Stimulated activated effector memory CD8-positive, alpha-beta T cell treated with anti-CD3 and anti-CD28 coated beads, Interleukin-12 subunit alpha, Interleukin-12 subunit beta, amount 100 ng/mL, for 72 hours (primary cell): ENCODE measurements around the gene EPX.
"Not testable (repeated sequence)": the region's sequence is repeated elsewhere in the genome, so short reads cannot be mapped to it uniquely, and the experiment has no call there.

Experiments used
- ATAC-seq: fragments of 150-1000 bp; cut with Tn5 transposase; 2 replicates; pipeline ENCODE4 v1.10.0; 2021
- DNase-seq, 2 donors: peaks; one replicate each; pipeline ENCODE4 v3.0.0; 2021 to 2022; ENCODE audit warnings: low spot score in 2 of 2
- H3K27ac Mint-ChIP-seq: one replicate; pipeline ENCODE4 v1.8.0; 2022; ENCODE audit warnings: mild to moderate bottlenecking, mixed read lengths
- H3K36me3 Mint-ChIP-seq: one replicate; pipeline ENCODE4 v1.8.0; 2022; ENCODE audit warnings: mild to moderate bottlenecking, mixed read lengths
- H3K4me1 Mint-ChIP-seq: one replicate; pipeline ENCODE4 v1.8.0; 2022; ENCODE audit warnings: mixed read lengths
- H3K4me3 Mint-ChIP-seq: one replicate; pipeline ENCODE4 v1.8.0; 2022; ENCODE audit warnings: mild to moderate bottlenecking, mixed read lengths
- H3K9me3 Mint-ChIP-seq: one replicate; pipeline ENCODE4 v1.8.0; 2022; ENCODE audit warnings: mixed read lengths

EPX gene, protein sequence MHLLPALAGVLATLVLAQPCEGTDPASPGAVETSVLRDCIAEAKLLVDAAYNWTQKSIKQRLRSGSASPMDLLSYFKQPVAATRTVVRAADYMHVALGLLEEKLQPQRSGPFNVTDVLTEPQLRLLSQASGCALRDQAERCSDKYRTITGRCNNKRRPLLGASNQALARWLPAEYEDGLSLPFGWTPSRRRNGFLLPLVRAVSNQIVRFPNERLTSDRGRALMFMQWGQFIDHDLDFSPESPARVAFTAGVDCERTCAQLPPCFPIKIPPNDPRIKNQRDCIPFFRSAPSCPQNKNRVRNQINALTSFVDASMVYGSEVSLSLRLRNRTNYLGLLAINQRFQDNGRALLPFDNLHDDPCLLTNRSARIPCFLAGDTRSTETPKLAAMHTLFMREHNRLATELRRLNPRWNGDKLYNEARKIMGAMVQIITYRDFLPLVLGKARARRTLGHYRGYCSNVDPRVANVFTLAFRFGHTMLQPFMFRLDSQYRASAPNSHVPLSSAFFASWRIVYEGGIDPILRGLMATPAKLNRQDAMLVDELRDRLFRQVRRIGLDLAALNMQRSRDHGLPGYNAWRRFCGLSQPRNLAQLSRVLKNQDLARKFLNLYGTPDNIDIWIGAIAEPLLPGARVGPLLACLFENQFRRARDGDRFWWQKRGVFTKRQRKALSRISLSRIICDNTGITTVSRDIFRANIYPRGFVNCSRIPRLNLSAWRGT

DNA sequence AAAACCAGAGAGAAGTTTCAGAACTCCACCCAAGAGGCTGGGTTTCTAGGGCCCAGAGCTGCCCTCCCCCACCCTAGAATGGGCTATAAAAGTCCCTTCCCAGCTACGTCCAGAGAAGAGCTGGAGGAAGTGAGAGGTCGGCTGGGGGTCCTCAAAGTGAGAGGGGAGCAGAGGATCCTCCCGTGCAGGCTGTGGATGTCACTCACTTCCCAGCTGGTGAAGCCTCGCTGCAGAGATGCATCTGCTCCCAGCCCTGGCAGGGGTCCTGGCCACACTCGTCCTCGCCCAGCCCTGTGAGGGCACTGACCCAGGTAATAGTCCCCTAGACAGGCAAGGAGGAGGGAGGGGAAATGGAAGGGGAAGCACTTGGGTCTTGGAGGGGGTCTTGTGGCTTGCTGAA is at the start of gene EPX:
Gene EPX, plus strand, starts transcription at position 115 of the 400 bp plus-strand sequence. Its CDS starts 121 bp downstream, at position 236.
- Mint-ChIP-seq H3K4me3 (no peak within 1 kb of the TSS), H3K9me3 (no peaks in the 10 kb centered on the region), H3K4me1 (peaks cover 5% of the 10 kb centered on the region), H3K36me3 (no peaks in the 10 kb centered on the region), H3K27ac (no peak within 1 kb of the TSS)
- DNase-seq (no peak), ATAC-seq (no peak)

DNA sequence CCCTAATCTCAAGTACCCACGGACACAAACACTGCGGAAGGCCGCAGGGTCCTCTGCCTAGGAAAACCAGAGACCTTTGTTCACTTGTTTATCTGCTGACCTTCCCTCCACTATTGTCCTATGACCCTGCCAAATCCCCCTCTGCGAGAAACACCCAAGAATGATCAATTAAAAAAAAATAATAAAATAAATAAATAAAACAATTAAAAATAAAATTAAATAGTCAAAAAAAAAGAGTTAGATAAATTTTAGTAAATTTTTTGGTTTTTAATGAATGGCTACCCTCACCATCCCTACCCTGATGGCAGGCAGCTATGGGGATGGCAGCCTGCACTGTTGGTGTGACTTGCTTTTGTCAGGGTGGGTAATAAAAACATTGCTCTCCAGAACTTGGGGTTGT is 49.2 kb upstream of the EPX start:
- H3K27ac Mint-ChIP-seq, DNase-seq, H3K4me1 Mint-ChIP-seq, H3K36me3 Mint-ChIP-seq, ATAC-seq, H3K4me3 Mint-ChIP-seq: not testable (repeated sequence)
- H3K9me3 Mint-ChIP-seq, result peaks cover 23% of the 10 kb centered on the region

DNA sequence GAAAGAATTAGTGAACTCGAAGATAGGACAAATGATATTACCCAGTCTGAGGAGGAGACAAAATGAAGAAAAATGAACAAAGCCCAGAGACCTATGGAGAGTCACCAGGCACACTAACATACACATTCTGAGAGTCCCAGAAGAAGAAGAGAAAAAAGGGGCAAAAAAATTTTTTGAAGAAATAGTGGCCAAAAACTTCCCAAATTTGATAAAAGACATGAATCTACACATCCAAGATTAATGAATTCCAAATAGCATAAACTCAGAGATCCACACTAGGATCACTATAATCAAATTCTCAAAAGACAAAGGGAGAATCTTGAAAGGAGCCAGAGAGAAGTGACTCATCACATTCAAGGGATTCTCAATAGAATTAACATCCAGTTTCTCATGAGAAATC is 47.7 kb upstream of the EPX start:
- no peak for ATAC-seq
- H3K27ac Mint-ChIP-seq, result no peak overlapping the region
- no peak for DNase-seq
- H3K9me3 Mint-ChIP-seq, result peaks cover 23% of the 10 kb centered on the region
- no peak overlapping the region for H3K4me3 Mint-ChIP-seq
- H3K36me3 Mint-ChIP-seq, result no peaks in the 10 kb centered on the region
- H3K4me1 Mint-ChIP-seq, result no peaks in the 10 kb centered on the region

DNA sequence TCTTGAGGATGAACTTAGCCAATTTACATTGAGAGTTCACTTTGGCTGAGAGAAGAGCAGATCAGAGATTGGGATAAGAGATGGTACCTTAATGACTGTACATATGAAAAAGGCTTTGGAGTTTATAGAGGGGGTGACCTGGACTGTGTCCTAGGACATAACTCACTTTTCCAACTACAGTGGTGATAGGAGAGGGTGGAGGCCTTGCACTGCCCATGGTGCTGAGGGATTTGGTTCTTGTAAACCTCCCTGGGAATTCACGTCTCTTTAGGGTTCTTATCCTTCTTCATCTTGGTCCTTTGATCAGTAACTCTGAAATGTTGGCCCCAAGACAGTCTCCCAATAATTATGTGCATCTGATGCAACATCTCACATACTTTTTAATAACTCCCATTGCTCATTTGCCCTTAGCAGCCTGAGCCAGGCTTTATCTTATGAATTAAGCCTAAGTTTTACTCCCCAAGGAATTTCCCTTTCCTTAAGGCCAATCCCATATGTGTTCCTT is 44.5 kb upstream of the EPX start, which contains the start of gene OR4D1:
Gene OR4D1, plus strand, starts transcription at position 455 of the 505 bp plus-strand sequence. CDS start 6,770 bp downstream, outside the sequence.
- Mint-ChIP-seq H3K4me1 (peaks cover 9% of the 10 kb centered on the region), H3K4me3 (no peak within 1 kb of the TSS), H3K9me3 (peaks cover 23% of the 10 kb centered on the region), H3K36me3 (no peaks in the 10 kb centered on the region), H3K27ac (no peak within 1 kb of the TSS)
- DNase-seq (no peak), ATAC-seq (no peak)

DNA sequence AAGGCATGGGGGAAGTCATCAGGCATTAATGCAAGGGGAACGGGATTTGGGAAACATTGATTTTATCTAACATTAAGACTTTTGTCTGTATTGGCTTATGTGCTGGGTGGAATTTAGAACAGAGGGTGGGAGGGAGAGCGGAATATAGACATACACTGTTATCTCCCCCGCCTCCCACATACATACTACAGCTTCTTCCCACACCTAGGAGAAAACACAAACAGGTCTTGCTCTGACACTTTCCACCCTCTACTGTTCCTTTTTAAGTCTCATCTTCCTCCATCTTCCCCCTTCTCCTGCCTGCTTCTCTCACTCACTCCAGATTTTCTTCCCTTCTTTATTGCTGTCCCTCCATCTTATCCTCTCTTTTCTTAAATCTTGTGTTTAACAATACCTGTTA is 43.9 kb upstream of the EPX start:
- no peaks in the 10 kb centered on the region for H3K36me3 Mint-ChIP-seq
- peaks cover 23% of the 10 kb centered on the region for H3K9me3 Mint-ChIP-seq
- H3K27ac Mint-ChIP-seq, result no peak overlapping the region
- DNase-seq, result no peak
- H3K4me1 Mint-ChIP-seq, result peaks cover 15% of the 10 kb centered on the region
- no peak overlapping the region for H3K4me3 Mint-ChIP-seq
- no peak for ATAC-seq

DNA sequence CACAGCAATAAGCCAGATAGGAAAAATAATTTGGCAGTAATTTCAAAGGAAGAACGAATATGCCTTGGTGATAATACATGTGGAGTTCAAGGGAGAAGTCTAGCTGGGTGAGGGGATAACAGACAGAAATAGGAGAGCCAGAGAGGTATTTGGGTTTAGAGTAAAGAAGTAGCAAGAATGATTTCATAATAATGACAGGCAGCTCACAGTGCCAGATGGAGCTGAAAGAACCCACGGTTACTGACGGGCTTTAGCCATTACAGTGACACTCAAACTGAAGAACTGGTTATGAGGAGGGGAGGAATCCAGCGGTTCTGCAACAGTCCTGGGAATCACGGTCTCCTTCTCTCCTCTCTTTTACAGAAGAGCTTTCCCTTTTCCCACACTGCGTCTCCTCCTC is 42.1 kb upstream of the EPX start:
- ATAC-seq (no peak), DNase-seq (no peak)
- no peak overlapping the region for H3K4me3 Mint-ChIP-seq
- H3K4me1 Mint-ChIP-seq, result peaks cover 31% of the 10 kb centered on the region
- H3K36me3 Mint-ChIP-seq, result no peaks in the 10 kb centered on the region
- H3K27ac Mint-ChIP-seq, result no peak overlapping the region
- peaks cover 11% of the 10 kb centered on the region for H3K9me3 Mint-ChIP-seq

DNA sequence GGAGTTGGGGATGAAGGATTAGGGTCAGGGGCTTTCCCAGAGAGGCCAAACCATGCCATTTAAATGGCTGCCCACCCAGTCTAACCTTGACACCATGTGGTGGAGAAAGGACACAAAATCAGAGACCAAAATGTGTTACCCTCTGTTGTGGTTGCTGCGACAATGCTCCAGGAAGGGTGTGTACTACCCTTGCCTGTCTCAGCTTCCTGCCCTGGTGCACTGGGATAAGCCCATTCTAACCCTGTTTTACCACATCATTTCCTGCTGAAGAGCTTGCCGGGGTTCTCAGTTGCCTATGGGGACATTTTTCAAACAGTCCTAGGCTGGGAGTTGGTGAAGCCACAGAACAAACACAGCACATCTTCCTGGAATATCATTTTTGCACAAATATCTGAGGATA is 39.5 kb upstream of the EPX start:
- Mint-ChIP-seq H3K27ac (peak overlapping the region; percentile 82), H3K4me3 (peak overlapping the region; percentile 14), H3K9me3 (no peaks in the 10 kb centered on the region), H3K4me1 (peaks cover 55% of the 10 kb centered on the region), H3K36me3 (no peaks in the 10 kb centered on the region)
- no peak for DNase-seq
- peak; percentile 49 for ATAC-seq

DNA sequence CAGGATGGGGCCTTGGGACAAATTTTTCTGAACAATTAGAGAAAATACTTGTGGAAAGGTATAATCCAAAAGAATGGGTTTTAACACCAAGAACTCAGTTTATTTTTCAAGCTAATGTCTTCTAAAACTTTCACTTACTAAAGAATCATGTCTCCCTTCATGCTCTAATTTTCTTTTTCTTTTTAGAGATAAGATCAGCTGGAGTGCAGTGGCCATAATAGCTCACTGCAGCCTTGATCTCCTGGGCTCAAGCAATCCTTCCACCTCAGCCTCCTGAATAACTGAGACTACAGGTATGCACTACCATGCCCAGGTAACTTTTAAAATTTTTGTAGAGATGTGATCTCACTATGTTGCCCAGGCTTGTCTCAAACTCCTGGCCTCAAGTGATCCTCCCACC is 38.9 kb upstream of the EPX start:
- Mint-ChIP-seq H3K4me1 (peaks cover 55% of the 10 kb centered on the region), H3K27ac (peak overlapping the region; percentile 82), H3K9me3 (no peaks in the 10 kb centered on the region), H3K36me3 (no peaks in the 10 kb centered on the region), H3K4me3 (peak overlapping the region; percentile 14)
- ATAC-seq, result no peak
- no peak for DNase-seq

DNA sequence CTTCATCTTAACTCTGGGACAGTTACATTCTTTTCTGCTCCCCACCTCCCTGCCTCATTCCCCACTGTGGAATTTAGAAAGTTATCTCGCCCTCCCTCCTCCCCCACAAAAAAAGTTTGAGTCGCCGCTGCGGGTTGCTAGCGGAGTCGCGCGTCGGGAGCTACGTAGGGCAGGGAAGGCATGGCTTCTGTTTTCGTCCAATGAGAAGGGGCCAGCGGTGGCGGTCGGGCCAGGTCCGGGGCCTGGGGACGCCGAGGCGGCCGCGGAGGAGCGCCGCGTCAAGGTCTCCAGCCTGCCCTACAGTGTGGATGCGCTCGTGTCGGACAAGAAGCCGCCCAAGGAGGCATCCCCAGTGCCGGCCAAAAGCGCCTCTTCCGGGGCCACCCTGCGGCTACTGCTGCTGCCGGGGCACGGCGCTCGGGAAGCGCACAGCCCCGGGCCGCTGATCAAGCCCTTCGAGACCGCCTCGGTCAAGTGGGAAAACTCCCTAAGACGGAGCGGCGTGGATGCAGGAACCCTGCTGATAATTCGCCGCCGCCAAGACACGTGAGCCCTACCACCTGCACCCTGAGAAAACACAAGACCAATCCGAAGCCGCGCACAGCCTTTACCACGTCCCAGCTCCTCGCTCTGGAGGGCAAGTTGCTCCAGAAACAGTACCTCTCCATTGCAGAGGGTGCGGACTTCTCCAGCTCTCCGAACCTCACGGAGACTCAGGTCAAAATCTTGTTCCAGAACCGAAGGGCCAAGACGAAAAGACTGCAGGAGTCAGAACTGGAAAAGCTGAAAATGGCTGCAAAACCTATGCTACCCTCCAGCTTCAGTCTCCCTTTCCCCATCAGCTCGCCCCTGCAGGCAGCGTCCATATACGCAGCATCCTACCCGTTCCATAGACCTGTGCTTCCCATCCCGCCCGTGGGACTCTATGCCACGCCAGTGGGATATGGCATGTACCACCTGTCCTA is 35.4 kb upstream of the EPX start:
- peak overlapping the region; percentile 82 for H3K4me3 Mint-ChIP-seq
- ATAC-seq (peak; percentile 93), DNase-seq (peak; percentile 38 to 77)
- H3K36me3 Mint-ChIP-seq, result no peaks in the 10 kb centered on the region
- H3K4me1 Mint-ChIP-seq, result peaks cover 55% of the 10 kb centered on the region
- H3K9me3 Mint-ChIP-seq, result no peaks in the 10 kb centered on the region
- peak overlapping the region; percentile 83 for H3K27ac Mint-ChIP-seq

DNA sequence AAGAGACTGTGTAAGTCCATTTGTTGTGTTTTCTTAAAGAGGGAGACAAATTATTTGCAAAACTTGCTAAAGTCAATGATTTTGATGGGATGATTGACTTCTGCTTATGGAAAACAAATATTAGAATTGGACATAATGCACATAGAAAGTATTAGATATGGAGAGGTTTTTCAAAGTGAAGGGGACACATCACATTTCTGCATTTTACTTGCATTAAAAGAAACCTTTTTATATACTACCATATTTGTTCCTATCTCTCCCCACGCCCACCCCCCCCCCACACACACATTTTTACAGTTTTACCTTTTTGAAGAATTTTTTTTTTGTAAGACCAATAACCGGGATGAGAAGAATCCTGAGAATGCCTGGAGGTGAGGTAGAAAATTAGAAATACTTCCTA is 34.3 kb upstream of the EPX start:
- H3K36me3 Mint-ChIP-seq, result no peaks in the 10 kb centered on the region
- H3K4me3 Mint-ChIP-seq, result no peak overlapping the region
- ATAC-seq (no peak), DNase-seq (no peak)
- no peaks in the 10 kb centered on the region for H3K9me3 Mint-ChIP-seq
- H3K27ac Mint-ChIP-seq, result no peak overlapping the region
- peaks cover 45% of the 10 kb centered on the region for H3K4me1 Mint-ChIP-seq

DNA sequence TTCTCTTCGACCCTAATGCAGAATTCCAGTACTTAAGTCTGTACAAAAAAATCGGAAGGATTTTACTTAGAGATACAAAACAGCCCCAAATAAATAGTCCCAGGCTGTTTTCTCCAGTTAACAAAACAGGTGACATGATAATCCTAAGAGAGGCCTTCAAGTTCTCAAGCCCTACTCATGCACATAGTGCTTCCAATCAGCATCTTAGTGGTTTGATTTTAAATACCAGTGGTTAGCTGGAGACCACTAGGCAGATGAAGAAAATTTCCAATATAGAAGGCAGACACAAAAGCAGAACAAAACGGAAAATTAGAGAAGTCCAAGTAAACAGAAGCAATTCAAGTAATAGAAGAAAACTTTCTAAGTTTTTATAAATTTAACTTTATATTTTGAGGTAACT is 31.0 kb upstream of the EPX start:
- DNase-seq, result no peak
- Mint-ChIP-seq H3K27ac (no peak overlapping the region), H3K4me1 (peaks cover 13% of the 10 kb centered on the region)

DNA sequence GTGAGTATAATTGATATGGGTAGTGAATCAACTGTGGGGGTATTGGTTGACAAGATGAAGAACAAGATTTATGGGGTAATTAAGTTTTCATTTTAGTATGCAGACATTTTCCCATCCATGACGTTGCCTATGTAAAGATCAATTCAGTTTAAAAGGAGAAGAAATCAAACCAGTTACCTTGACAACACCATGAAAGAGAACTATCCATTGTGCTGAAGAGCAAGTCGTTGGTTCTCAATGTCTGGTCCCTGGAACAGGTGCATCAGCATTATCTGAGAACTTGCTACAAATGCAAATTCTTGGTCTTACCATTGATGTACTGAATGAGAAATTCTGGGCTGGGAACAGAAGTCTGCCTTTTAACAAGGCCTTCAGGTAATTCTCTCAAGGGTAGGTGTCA is 26.5 kb upstream of the EPX start:
- Mint-ChIP-seq H3K27ac (no peak overlapping the region), H3K4me1 (peaks cover 20% of the 10 kb centered on the region), H3K4me3 (no peak overlapping the region), H3K9me3 (peaks cover 3% of the 10 kb centered on the region), H3K36me3 (no peaks in the 10 kb centered on the region)
- no peak for DNase-seq
- ATAC-seq, result no peak

More for the DNA sequence above, 31.0 kb upstream of the EPX start:
- no peaks in the 10 kb centered on the region for H3K36me3 Mint-ChIP-seq
- no peaks in the 10 kb centered on the region for H3K9me3 Mint-ChIP-seq
- H3K4me3 Mint-ChIP-seq, result no peak overlapping the region
- no peak for ATAC-seq

DNA sequence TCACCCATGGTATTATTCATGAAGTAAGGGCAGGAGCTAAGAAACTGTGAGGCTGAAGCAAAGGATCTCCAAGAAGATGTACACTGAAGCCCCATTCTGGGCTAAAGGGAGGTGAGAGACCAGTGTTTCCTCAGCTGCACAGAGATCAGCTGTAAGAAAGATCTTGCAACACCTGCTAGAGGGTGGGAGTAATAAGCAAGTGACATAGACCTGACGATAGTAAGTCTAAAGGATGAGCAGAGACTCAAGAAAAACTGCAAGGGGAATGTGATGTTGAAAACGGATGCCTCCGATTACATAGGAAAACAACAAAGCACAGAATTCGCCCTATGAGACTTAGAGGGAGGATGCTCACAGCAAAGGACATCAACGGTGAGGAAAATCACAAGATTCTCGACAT is 25.8 kb upstream of the EPX start, which contains the start of gene OR4D2:
Gene OR4D2, plus strand, starts transcription at position 301 of the 400 bp plus-strand sequence. CDS start 2,674 bp downstream, outside the sequence.
- H3K9me3 Mint-ChIP-seq, result peaks cover 3% of the 10 kb centered on the region
- no peak within 1 kb of the TSS for H3K4me3 Mint-ChIP-seq
- H3K4me1 Mint-ChIP-seq, result peaks cover 23% of the 10 kb centered on the region
- DNase-seq (no peak), ATAC-seq (no peak)
- no peak within 1 kb of the TSS for H3K27ac Mint-ChIP-seq
- H3K36me3 Mint-ChIP-seq, result no peaks in the 10 kb centered on the region

DNA sequence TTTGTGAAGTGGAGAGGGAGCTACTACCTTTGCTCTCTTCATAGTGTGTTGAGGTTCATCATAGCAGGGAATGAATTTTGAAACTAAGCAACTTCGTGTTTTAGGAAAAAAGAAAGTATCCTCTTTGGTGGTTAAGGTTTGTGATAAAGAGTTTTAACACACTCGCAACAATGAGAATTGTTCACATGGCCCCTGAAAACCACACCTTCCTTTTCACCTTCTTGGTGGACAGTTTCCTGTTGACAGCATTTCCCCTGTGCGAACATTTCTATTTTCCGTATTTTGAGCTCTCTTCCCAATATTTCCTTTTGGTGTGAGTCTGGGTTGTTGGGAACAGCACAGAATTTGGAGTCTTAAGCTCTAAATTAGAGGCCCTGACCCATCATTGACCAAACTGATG is 21.9 kb upstream of the EPX start:
- H3K36me3 Mint-ChIP-seq, result no peaks in the 10 kb centered on the region
- peaks cover 3% of the 10 kb centered on the region for H3K9me3 Mint-ChIP-seq
- peaks cover 32% of the 10 kb centered on the region for H3K4me1 Mint-ChIP-seq
- DNase-seq (no peak), ATAC-seq (no peak)
- peak overlapping the region; percentile 51 for H3K27ac Mint-ChIP-seq
- H3K4me3 Mint-ChIP-seq, result no peak overlapping the region
